ENCODE results near the gene IGFBP2. TPM values are rescaled to one million over a fixed set of nuclear protein-coding genes. Genes with fewer than 3 reads are reported as not detected.

IGFBP2 gene
- total RNA-seq, 1 donor from 2014 or later = 371 TPM

GRCh38 chr2:216606551-216607276 lies 26.5 kb upstream of the IGFBP2 start:
- Mint-ChIP-seq H3K27me3 (ENCODE audit: insufficient read depth, low read depth) (peaks cover 10% of the 10 kb centered on the region), H3K4me1 (peaks cover 47% of the 10 kb centered on the region), H3K27ac (peak overlapping the region; percentile 81), H3K36me3 (no peaks in the 10 kb centered on the region), H3K9me3 (no peaks in the 10 kb centered on the region), H3K4me3 (peak overlapping the region; percentile 70)
- Histone ChIP-seq H2AFZ (replicated peaks) (peak overlapping the region; percentile 18), H3F3A (ENCODE audit: low read depth) (peaks cover 38% of the 10 kb centered on the region), H4K20me1 (ENCODE audit: low read depth) (no peaks in the 10 kb centered on the region), H3K27me3 (no peaks in the 10 kb centered on the region), H3K4me2 (peak overlapping the region; percentile 68), H3K36me3 (no peaks in the 10 kb centered on the region), H3K9ac (no peak overlapping the region), H3K9me3 (ENCODE audit: low read depth) (no peaks in the 10 kb centered on the region), H3K27ac (no peak overlapping the region), H3K79me2 (ENCODE audit: low read depth) (no peaks in the 10 kb centered on the region), H3K4me1 (peaks cover 39% of the 10 kb centered on the region), H3K4me3 (peak overlapping the region; percentile 31)
- TF ChIP-seq EZH2phosphoT487 (IDR thresholded peaks at IDR 0.05) (no peak), CTCF (IDR thresholded peaks at IDR 0.05) (no peak)
- DNase-seq (ENCODE audit: low spot score) = peak; percentile 86

GRCh38 chr2:216607277-216607560 lies 26.0 kb upstream of the IGFBP2 start:
- H3K27me3 Mint-ChIP-seq (ENCODE audit: insufficient read depth, low read depth) = peaks cover 10% of the 10 kb centered on the region
- no peaks in the 10 kb centered on the region for H3K36me3 Mint-ChIP-seq
- H3K9me3 Mint-ChIP-seq = no peaks in the 10 kb centered on the region
- peaks cover 42% of the 10 kb centered on the region for H3K4me1 Mint-ChIP-seq
- no peak overlapping the region for H3K9ac ChIP-seq
- peaks cover 38% of the 10 kb centered on the region for H3K4me1 ChIP-seq
- TF ChIP-seq CTCF (IDR thresholded peaks at IDR 0.05) = no peak
- no peak for TF ChIP-seq EZH2 (IDR thresholded peaks at IDR 0.05)
- no peak for TF ChIP-seq EZH2phosphoT487 (IDR thresholded peaks at IDR 0.05)
- peaks cover 35% of the 10 kb centered on the region for H3F3A ChIP-seq (ENCODE audit: low read depth)
- no peaks in the 10 kb centered on the region for H3K9me3 ChIP-seq (ENCODE audit: low read depth)
- H3K27ac ChIP-seq = no peak overlapping the region
- no peak overlapping the region for H3K4me3 ChIP-seq
- H3K27me3 ChIP-seq = no peaks in the 10 kb centered on the region
- H3K4me2 ChIP-seq = peak overlapping the region; percentile 68
- peak overlapping the region; percentile 81 for H3K27ac Mint-ChIP-seq
- no peaks in the 10 kb centered on the region for H4K20me1 ChIP-seq (ENCODE audit: low read depth)
- H2AFZ ChIP-seq (replicated peaks) = peak overlapping the region; percentile 18
- H3K36me3 ChIP-seq = no peaks in the 10 kb centered on the region
- H3K79me2 ChIP-seq (ENCODE audit: low read depth) = no peaks in the 10 kb centered on the region
- DNase-seq (ENCODE audit: low spot score) = no peak
- H3K4me3 Mint-ChIP-seq = no peak overlapping the region

- H3K27ac Mint-ChIP-seq = no peak overlapping the region
Observed at GRCh38 chr2:216608525-216608924, 24.7 kb upstream of the IGFBP2 start.

More at GRCh38 chr2:216608525-216608924, 24.7 kb upstream of the IGFBP2 start:
- Histone ChIP-seq H3K9ac (no peak overlapping the region), H3K4me3 (no peak overlapping the region), H3K27ac (no peak overlapping the region), H3F3A (ENCODE audit: low read depth) (peaks cover 21% of the 10 kb centered on the region), H3K4me2 (no peak overlapping the region), H3K27me3 (no peaks in the 10 kb centered on the region), H3K79me2 (ENCODE audit: low read depth) (no peaks in the 10 kb centered on the region), H3K36me3 (no peaks in the 10 kb centered on the region), H3K9me3 (ENCODE audit: low read depth) (no peaks in the 10 kb centered on the region), H3K4me1 (peaks cover 25% of the 10 kb centered on the region), H2AFZ (replicated peaks) (no peak overlapping the region), H4K20me1 (ENCODE audit: low read depth) (no peaks in the 10 kb centered on the region)
- H3K27me3 Mint-ChIP-seq (ENCODE audit: insufficient read depth, low read depth) = peaks cover 12% of the 10 kb centered on the region
- TF ChIP-seq EZH2phosphoT487 (IDR thresholded peaks at IDR 0.05) (no peak), CTCF (IDR thresholded peaks at IDR 0.05) (no peak), EZH2 (IDR thresholded peaks at IDR 0.05) (no peak)
- H3K9me3 Mint-ChIP-seq = no peaks in the 10 kb centered on the region
- peaks cover 42% of the 10 kb centered on the region for H3K4me1 Mint-ChIP-seq
- no peak for DNase-seq (ENCODE audit: low spot score)
- H3K4me3 Mint-ChIP-seq = no peak overlapping the region
- H3K36me3 Mint-ChIP-seq = no peaks in the 10 kb centered on the region
